IPS-15b (cell line): Measurements from ENCODE around the gene LIN28B.

Experiments
- H3K27me3 ChIP-seq: one replicate; pipeline ENCODE4 v1.6.1; 2013; ENCODE audit warnings: low read length; ENCODE audit not compliant: control insufficient read depth, insufficient read depth
- H3K36me3 ChIP-seq: one replicate; pipeline ENCODE4 v1.6.1; 2013; ENCODE audit warnings: low read length; ENCODE audit not compliant: control insufficient read depth, insufficient read depth
- H3K4me1 ChIP-seq: one replicate; pipeline ENCODE4 v1.6.1; 2013; ENCODE audit warnings: mild to moderate bottlenecking, low read length; ENCODE audit not compliant: control insufficient read depth, insufficient read depth
- H3K4me3 ChIP-seq: one replicate; pipeline ENCODE4 v1.5.1; 2013; ENCODE audit warnings: low read depth, low read length
- H3K9ac ChIP-seq: one replicate; pipeline ENCODE4 v1.6.1; 2013; ENCODE audit warnings: low read depth, mild to moderate bottlenecking, low read length
- H3K9me3 ChIP-seq: one replicate; pipeline ENCODE4 v1.6.1; 2013; ENCODE audit warnings: mild to moderate bottlenecking, low read length; ENCODE audit not compliant: control insufficient read depth, insufficient read depth

The LIN28B gene

DNA sequence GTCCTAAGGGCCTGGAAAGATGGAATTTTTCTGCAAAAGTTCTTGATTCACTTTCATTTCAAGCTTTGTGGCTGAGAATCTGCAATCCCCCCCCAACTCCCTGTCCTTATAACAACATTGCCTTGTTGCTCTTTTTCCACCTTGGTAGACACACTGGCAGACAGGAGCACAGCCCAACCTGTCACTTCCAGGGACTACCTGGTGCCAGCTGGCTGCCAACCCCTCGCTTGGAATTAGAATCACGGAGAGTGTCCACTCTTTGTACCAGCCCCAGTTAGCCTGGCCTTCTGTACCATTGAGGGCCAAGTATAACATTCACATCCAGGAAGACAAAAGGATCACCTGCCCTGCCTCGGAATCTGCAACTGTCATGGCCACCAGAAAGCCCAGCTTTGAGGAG lies 148.2 kb downstream of the LIN28B start:
- no peaks in the 10 kb centered on the region for H3K9me3 ChIP-seq
- no peak overlapping the region for H3K4me3 ChIP-seq
- H3K36me3 ChIP-seq, result no peaks in the 10 kb centered on the region
- H3K27me3 ChIP-seq, result no peaks in the 10 kb centered on the region
- H3K4me1 ChIP-seq, result no peaks in the 10 kb centered on the region
- no peak overlapping the region for H3K9ac ChIP-seq

DNA sequence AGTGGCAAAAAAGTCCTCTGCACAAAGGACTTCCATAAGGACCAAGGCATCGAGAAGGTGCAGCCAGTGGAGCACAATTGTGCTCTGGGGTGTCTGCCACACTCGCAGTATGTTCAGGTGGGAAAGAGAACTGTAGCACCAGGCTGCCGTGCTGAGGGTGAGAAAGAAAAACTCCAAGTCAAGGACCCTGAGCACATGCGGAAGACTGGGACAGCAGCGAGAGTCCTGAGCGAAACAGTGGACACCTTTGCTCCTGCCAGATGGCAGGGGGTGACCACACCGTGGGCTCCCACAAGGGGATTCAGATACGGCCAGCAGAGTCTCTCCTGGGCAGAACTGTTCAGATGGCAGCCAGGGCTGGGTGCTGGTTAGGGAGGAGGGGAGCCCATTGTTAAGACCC lies 149.4 kb downstream of the LIN28B start:
- H3K27me3 ChIP-seq, result no peaks in the 10 kb centered on the region
- H3K4me3 ChIP-seq, result no peak overlapping the region
- no peaks in the 10 kb centered on the region for H3K36me3 ChIP-seq
- H3K9me3 ChIP-seq, result no peaks in the 10 kb centered on the region
- H3K9ac ChIP-seq, result no peak overlapping the region
- no peaks in the 10 kb centered on the region for H3K4me1 ChIP-seq

DNA sequence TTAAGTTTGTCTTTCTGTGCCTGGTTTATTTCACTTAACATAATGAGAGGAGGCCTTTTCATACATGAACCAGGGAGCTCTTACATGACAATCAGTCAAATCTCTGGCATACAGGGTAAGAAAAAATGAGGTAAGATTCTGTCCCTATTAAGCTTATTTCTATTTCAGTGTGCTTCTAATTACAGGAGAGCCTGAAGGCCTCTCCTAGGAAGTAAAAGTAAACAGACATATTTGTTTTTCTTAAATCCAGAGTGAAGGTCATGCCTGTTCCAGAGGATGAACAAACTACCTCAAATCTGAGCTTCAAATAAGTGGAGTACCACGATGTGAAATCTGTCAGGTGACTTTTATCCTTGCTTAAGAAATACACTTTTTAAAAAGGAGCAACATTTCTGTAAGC lies 150.3 kb downstream of the LIN28B start:
- Histone ChIP-seq H3K36me3 (no peaks in the 10 kb centered on the region), H3K4me1 (no peaks in the 10 kb centered on the region), H3K4me3 (no peak overlapping the region), H3K9me3 (no peaks in the 10 kb centered on the region), H3K27me3 (no peaks in the 10 kb centered on the region), H3K9ac (no peak overlapping the region)

DNA sequence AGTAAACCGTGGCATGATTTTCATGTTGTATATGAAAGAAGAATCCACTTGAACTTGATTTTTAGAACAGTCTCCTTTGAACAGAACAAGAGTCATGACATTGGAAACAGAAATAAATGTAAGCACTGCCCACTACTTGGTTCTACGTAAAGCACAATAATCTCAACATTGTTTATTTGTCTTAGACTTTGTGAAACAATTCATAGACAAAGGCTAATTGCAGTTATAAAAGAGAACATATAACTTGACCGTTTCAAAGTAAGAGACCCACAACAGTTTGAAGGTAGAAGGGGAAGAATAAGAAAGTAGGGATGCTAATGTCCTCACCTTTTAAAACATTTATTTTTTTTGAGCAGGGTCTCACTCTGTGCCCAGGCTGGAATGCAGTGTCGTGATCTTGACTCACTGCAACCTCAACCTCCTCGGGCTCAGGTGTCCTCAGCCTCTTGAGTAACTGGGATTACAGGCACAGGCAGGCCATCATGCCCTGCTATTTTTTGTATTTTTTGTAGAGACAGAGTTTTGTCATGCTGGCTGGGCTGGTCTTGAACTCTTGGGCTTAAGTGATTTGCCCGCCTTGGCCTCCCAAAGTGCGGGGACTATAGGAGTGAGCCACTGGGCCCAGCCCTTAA lies 151.8 kb downstream of the LIN28B start:
- no peaks in the 10 kb centered on the region for H3K36me3 ChIP-seq

DNA sequence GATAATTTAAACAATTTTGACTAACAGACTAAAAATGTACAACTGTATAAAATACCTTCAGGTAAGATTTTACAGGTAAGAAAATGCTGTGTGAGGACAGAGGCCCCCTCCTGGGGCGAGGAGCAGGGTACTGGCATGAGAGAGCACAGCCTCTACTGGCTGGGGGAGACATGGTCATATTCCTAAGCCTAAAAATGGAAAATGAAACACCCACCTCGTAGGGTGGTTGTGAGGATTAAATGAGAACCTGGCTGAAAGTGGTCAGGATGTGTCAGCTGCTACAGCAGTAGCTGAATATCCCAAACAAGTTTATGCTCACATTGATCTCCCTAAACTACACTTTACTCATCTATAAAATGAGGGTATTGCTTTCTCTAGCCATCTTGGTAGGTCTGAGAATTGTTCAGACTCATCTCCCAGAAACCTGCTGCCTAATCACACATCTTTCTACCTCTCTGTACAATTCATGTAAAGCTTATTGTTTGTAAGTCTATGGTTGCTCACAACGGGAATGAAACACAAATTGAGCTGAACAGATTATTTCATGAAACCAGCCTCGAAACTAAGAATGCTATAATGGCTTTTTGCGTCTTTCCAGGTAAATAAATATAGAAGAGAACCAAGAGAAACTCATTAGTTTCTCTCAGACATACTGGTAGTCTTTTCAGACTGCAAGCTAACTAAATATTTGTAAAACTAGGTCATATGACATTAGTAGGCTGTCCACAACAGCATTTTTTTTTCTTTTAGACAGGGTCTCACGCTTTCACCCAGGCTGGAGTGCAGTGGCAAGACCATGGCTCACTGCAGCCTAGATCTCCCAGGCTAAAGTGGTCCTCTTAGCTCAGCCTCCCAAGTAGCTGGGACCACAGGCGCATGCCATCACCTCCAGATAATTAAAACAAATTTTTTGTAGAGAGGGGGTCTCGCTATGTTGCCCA lies 153.3 kb downstream of the LIN28B start:
- H3K27me3 ChIP-seq, result no peaks in the 10 kb centered on the region
- H3K9ac ChIP-seq, result no peak overlapping the region
- H3K36me3 ChIP-seq, result no peaks in the 10 kb centered on the region
- no peaks in the 10 kb centered on the region for H3K4me1 ChIP-seq
- no peak overlapping the region for H3K4me3 ChIP-seq
- no peaks in the 10 kb centered on the region for H3K9me3 ChIP-seq

More for the DNA sequence above, 151.8 kb downstream of the LIN28B start:
- H3K27me3 ChIP-seq, result no peaks in the 10 kb centered on the region
- H3K9ac ChIP-seq, result no peak overlapping the region
- no peak overlapping the region for H3K4me3 ChIP-seq
- H3K9me3 ChIP-seq, result no peaks in the 10 kb centered on the region
- H3K4me1 ChIP-seq, result no peaks in the 10 kb centered on the region

DNA sequence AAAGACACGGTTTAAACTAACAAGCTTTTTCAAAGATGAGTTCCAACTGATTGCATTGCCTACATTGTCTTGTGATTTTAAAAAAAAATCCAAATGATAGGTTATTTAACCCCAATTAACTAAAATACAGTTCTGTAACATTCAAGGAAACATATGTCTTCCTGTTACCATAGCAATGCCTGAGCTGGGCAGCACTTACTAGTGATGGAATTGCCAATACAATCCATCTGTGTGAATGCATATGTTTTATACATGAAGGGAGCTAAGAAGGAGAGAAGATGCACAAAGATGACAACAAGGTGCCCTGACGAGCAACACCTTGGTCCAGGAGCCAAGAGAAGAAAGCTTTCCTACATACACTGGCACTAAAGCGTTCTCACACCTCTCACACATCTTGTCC lies 154.2 kb downstream of the LIN28B start:
- no peak overlapping the region for H3K9ac ChIP-seq

DNA sequence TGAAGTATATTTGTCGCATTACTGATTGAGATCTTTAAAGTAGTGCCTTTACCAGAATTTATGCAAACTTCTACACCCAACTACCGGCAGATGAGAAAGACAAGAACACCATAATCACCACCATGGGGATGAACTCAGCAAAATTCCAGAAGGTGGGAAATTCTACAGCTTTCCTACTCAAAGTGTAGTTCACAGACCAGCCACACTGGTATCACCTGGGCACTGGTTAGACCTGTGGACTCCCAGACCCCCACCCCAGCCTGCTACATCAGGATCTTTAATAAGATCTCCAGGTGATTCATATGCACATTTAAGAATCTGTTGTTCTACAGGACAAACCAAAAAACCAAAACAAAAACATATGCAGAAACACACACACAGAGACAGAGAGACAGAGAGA lies 155.0 kb downstream of the LIN28B start:
- no peaks in the 10 kb centered on the region for H3K9me3 ChIP-seq
- no peaks in the 10 kb centered on the region for H3K4me1 ChIP-seq
- H3K36me3 ChIP-seq, result no peaks in the 10 kb centered on the region
- H3K4me3 ChIP-seq, result no peak overlapping the region
- no peak overlapping the region for H3K9ac ChIP-seq
- H3K27me3 ChIP-seq, result no peaks in the 10 kb centered on the region

More for the DNA sequence above, 154.2 kb downstream of the LIN28B start:
- H3K4me3 ChIP-seq, result no peak overlapping the region
- H3K27me3 ChIP-seq, result no peaks in the 10 kb centered on the region
- no peaks in the 10 kb centered on the region for H3K36me3 ChIP-seq
- no peaks in the 10 kb centered on the region for H3K9me3 ChIP-seq
- H3K4me1 ChIP-seq, result no peaks in the 10 kb centered on the region

DNA sequence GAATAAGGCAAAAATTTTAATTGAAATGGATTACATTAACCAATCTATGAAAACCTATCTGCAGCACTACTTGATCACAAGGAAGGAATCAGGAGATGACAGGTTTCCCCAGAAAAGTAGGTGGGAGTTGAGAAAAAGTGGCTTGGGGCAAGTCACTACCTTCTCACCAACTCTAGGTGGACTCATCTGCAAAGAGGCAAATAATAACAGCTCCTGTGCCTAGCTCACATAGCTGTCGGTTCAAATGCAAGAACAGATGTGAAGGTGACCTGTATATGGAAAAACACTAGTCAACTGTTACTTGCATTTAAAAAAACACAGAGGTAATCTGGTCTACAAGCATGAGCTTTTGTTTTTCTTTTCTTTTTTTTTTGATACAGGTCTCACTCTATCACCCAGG lies 155.7 kb downstream of the LIN28B start:
- H3K36me3 ChIP-seq, result no peaks in the 10 kb centered on the region
- H3K4me3 ChIP-seq, result no peak overlapping the region
- H3K27me3 ChIP-seq, result no peaks in the 10 kb centered on the region
- no peaks in the 10 kb centered on the region for H3K4me1 ChIP-seq
- H3K9ac ChIP-seq, result no peak overlapping the region
- H3K9me3 ChIP-seq, result no peaks in the 10 kb centered on the region

DNA sequence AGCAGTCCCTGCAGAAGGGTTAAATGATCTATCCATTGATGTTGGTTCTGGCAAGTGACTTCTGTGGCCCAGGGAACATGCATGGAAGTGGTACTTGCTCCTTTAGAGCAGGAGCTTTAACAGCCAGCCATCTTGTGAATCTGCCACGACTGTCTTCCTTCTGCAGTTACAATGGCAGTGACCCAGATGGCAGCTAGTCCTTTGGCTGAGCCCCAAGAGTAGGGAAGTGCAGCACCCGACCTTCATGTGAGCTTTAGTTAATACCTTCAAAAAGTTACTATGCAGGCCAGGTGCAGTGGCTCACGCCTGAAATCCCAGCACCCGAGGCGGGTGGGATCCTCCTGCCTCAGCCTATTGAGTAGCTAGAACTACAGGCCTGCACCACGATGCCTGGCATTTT lies 156.5 kb downstream of the LIN28B start:
- H3K4me1 ChIP-seq, result no peaks in the 10 kb centered on the region
- no peaks in the 10 kb centered on the region for H3K9me3 ChIP-seq
- H3K4me3 ChIP-seq, result no peak overlapping the region
- H3K36me3 ChIP-seq, result peaks cover 3% of the 10 kb centered on the region
- no peak overlapping the region for H3K9ac ChIP-seq
- no peaks in the 10 kb centered on the region for H3K27me3 ChIP-seq

DNA sequence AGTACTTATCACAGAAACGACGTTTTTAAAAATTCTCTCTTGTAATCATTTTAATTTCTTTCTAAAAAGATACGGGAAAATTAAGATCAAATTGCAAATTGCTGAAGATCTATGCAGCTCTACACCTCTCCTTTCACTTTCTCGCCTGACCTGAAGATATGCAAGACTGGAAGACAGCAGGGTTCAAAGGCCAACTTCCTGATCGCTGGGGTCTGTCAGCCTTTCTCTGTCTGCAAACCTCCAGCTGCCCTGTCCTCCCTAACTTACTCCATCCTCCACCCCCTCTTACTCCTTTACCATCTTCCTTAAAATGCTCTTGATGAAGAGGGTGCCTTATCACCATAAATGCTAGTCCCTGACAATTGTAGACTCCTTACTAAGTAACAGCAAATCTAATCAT lies 159.2 kb downstream of the LIN28B start:
- H3K36me3 ChIP-seq, result peaks cover 3% of the 10 kb centered on the region
- no peak overlapping the region for H3K4me3 ChIP-seq
- no peaks in the 10 kb centered on the region for H3K27me3 ChIP-seq
- H3K9me3 ChIP-seq, result no peaks in the 10 kb centered on the region
- no peak overlapping the region for H3K9ac ChIP-seq
- H3K4me1 ChIP-seq, result no peaks in the 10 kb centered on the region

DNA sequence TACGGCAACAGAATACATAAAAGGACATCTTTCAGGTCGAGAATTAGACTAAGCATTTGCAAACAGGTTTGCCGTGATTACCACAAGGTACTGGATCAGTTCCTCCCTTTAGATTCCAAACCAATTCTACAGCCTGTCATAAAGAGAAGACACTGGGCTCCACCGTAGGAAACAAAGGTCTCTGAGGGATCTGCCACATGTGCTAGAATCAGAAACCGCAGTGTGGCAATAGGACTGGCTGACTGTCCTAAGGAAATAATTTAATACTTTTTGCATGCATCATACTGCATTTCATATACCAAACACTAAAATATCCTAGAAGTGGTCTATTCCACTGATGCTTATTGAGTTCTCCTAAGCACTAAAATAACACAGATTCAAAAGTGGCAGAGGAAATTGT lies 163.7 kb downstream of the LIN28B start:
- Histone ChIP-seq H3K27me3 (no peaks in the 10 kb centered on the region), H3K9ac (no peak overlapping the region), H3K36me3 (peaks cover 3% of the 10 kb centered on the region), H3K4me1 (peaks cover 3% of the 10 kb centered on the region), H3K4me3 (no peak overlapping the region), H3K9me3 (no peaks in the 10 kb centered on the region)

DNA sequence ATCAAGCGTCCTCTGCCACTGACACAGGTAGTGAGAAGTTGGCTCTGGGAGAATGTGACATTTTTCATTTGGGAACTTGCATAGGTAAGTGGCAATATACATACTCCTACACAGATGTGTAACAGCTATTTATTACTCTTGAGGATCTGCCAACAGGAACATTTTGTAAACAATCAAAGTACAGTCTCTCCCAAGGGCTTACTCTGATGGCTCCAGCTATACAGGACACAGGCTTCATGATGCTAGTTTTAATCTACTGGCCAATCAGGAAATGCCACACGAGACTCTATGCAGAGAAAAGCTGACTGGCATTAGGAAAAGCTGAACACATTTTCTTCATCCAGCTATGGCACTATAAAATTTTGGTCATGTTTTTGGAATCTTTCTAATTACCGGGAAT lies 165.1 kb downstream of the LIN28B start:
- H3K9me3 ChIP-seq, result no peaks in the 10 kb centered on the region
- H3K4me1 ChIP-seq, result peaks cover 3% of the 10 kb centered on the region
- no peak overlapping the region for H3K4me3 ChIP-seq
- H3K9ac ChIP-seq, result no peak overlapping the region
- H3K36me3 ChIP-seq, result peaks cover 3% of the 10 kb centered on the region
- no peaks in the 10 kb centered on the region for H3K27me3 ChIP-seq
